Fibroblast of lung (primary cell): Measurements from ENCODE around the gene PIK3AP1. TPM values are rescaled to one million over a fixed set of nuclear protein-coding genes. Genes with fewer than 3 reads are reported as not detected.

ENCODE experiments used
- DNase-seq, 2 donors: peaks; one replicate each; pipeline versions ENCODE4 v3.0.0 to v3.0.0-alpha.2; 2010; ENCODE audit warnings: low read depth in 2 of 2
- H2AFZ ChIP-seq: 2 replicates; pipeline ENCODE4 v1.5.1; 2012; ENCODE audit warnings: low read length, control low read depth, inconsistent platforms
- H3K27ac ChIP-seq: 2 replicates; pipeline ENCODE4 v1.5.1; 2011; ENCODE audit warnings: low read length, control low read depth; ENCODE audit not compliant: insufficient read depth
- H3K27me3 ChIP-seq: 2 replicates; pipeline ENCODE4 v1.5.1; 2011; ENCODE audit warnings: mild to moderate bottlenecking, low read length; ENCODE audit not compliant: control insufficient read depth, insufficient read depth
- H3K36me3 ChIP-seq: 2 replicates; pipeline ENCODE4 v1.5.1; 2011; ENCODE audit warnings: low read length; ENCODE audit not compliant: control insufficient read depth, insufficient read depth
- H3K4me1 ChIP-seq: 2 replicates; pipeline ENCODE4 v1.5.1; 2011; ENCODE audit warnings: low read length; ENCODE audit not compliant: control insufficient read depth, insufficient read depth; ENCODE audit errors: extremely low read depth
- H3K4me2 ChIP-seq: 2 replicates; pipeline ENCODE4 v1.5.1; 2011; ENCODE audit warnings: low read length, control low read depth; ENCODE audit not compliant: insufficient read depth; ENCODE audit errors: extremely low read depth
- H3K4me3 ChIP-seq, 4 experiments: fragments of 200-600 bp in 1 of 4; sonication (generic) in 1 of 4; replicated peaks in 1 of 4; 2 replicates each; pipeline ENCODE4 v1.5.1; 2011 to 2016; ENCODE audit warnings: low read length in 4 of 4, low read depth in 3 of 4, mild to moderate bottlenecking in 3 of 4, control low read depth in 2 of 4, inconsistent platforms in 1 of 4, mixed read lengths in 1 of 4; ENCODE audit not compliant: insufficient read depth in 1 of 4; ENCODE audit errors: control extremely low read depth in 1 of 4
- H3K79me2 ChIP-seq: 2 replicates; pipeline ENCODE4 v1.5.1; 2012; ENCODE audit warnings: mild to moderate bottlenecking, low read length, inconsistent platforms; ENCODE audit not compliant: control insufficient read depth, insufficient read depth
- H3K9ac ChIP-seq: 2 replicates; pipeline ENCODE4 v1.5.1; 2011; ENCODE audit warnings: mild to moderate bottlenecking, low read length, control low read depth; ENCODE audit not compliant: insufficient read depth
- H3K9me3 ChIP-seq: 2 replicates; pipeline ENCODE4 v1.5.1; 2012; ENCODE audit warnings: low read depth, low read length; ENCODE audit not compliant: control insufficient read depth, insufficient read depth
- H4K20me1 ChIP-seq: 2 replicates; pipeline ENCODE4 v1.5.1; 2011; ENCODE audit warnings: low read length; ENCODE audit not compliant: control insufficient read depth, insufficient read depth; ENCODE audit errors: extremely low read depth
- CTCF ChIP-seq, 2 donors: IDR thresholded peaks in 1 of 2; conservative IDR thresholded peaks in 1 of 2; 1 replicate in 1 of 2; 2 replicates in 1 of 2; pipeline ENCODE4 v1.5.1; 2011 to 2012; ENCODE audit warnings: low read length in 2 of 2, control low read depth in 1 of 2, inconsistent platforms in 1 of 2, low read depth in 1 of 2, mild to moderate bottlenecking in 1 of 2
- EZH2 ChIP-seq: IDR thresholded peaks from 2 replicates; pipeline ENCODE4 v1.5.1; 2012; ENCODE audit warnings: low read length, control low read depth, mild to moderate bottlenecking; ENCODE audit errors: missing control alignments
- polyA plus RNA-seq, 2 donors: library from polyadenylated mRNA; depleted of rRNA in 1 of 2; stranded (reverse) in 1 of 2; unstranded in 1 of 2; fragments of >200 nt; gene quantifications; 2 replicates each; pipeline ENCODE4 v1.2.1, GENCODE V29; 2011 to 2012; ENCODE audit warnings: missing spikeins in 1 of 2
- total RNA-seq: library from RNA; depleted of rRNA; stranded (reverse); fragments of >200 nt; gene quantifications from 2 replicates; pipeline ENCODE4 v1.2.1, GENCODE V29; 2014

PIK3AP1 gene
- total and polyA plus RNA-seq, 2 donors (not counting 1 experiment from before 2014, with no cell fraction given) = 0.17 to 0.24 TPM

- Histone ChIP-seq H3K4me2 (no peak overlapping the region), H4K20me1 (peaks cover 5% of the 10 kb centered on the region), H2AFZ (no peak overlapping the region), H3K4me1 (peaks cover 8% of the 10 kb centered on the region), H3K4me3 (peak overlapping the region in 1 of 4 experiments; percentile 98), H3K9ac (no peak overlapping the region), H3K27me3 (no peaks in the 10 kb centered on the region), H3K9me3 (no peaks in the 10 kb centered on the region), H3K79me2 (peaks cover 75% of the 10 kb centered on the region), H3K27ac (no peak overlapping the region), H3K36me3 (no peaks in the 10 kb centered on the region)
- TF ChIP-seq EZH2 = no peak
- TF ChIP-seq CTCF (conservative IDR thresholded peaks at IDR 0.05 in 1 of 2, IDR thresholded peaks at IDR 0.05 in 1 of 2; ENCODE audit: low read depth in 1 of 2, low read length in 2 of 2) = no peak
- no peak for DNase-seq
Measured at GRCh38 chr10:96584035-96584434, 136.3 kb downstream of the PIK3AP1 start.

- Histone ChIP-seq H2AFZ (no peak overlapping the region), H3K4me1 (no peaks in the 10 kb centered on the region), H4K20me1 (peaks cover 8% of the 10 kb centered on the region), H3K36me3 (no peaks in the 10 kb centered on the region), H3K79me2 (peaks cover 95% of the 10 kb centered on the region), H3K27ac (no peak overlapping the region), H3K27me3 (no peaks in the 10 kb centered on the region), H3K4me3 (no peak overlapping the region), H3K4me2 (no peak overlapping the region), H3K9ac (no peak overlapping the region), H3K9me3 (no peaks in the 10 kb centered on the region)
- TF ChIP-seq CTCF (conservative IDR thresholded peaks at IDR 0.05 in 1 of 2, IDR thresholded peaks at IDR 0.05 in 1 of 2; ENCODE audit: low read depth in 1 of 2, low read length in 2 of 2) = no peak
- no peak for TF ChIP-seq EZH2
- DNase-seq = no peak
Measured at GRCh38 chr10:96579133-96579532, 141.2 kb downstream of the PIK3AP1 start.

- no peaks in the 10 kb centered on the region for H3K9me3 ChIP-seq
- no peaks in the 10 kb centered on the region for H3K36me3 ChIP-seq
- H2AFZ ChIP-seq = no peak overlapping the region
- H3K27ac ChIP-seq = no peak overlapping the region
- no peak for DNase-seq
- H3K9ac ChIP-seq = no peak overlapping the region
- peaks cover 8% of the 10 kb centered on the region for H4K20me1 ChIP-seq
- no peak overlapping the region for H3K4me3 ChIP-seq
- H3K27me3 ChIP-seq = no peaks in the 10 kb centered on the region
- no peaks in the 10 kb centered on the region for H3K4me1 ChIP-seq
- peaks cover 93% of the 10 kb centered on the region for H3K79me2 ChIP-seq
- TF ChIP-seq EZH2 = no peak
- TF ChIP-seq CTCF (conservative IDR thresholded peaks at IDR 0.05 in 1 of 2, IDR thresholded peaks at IDR 0.05 in 1 of 2; ENCODE audit: low read depth in 1 of 2, low read length in 2 of 2) = no peak
- no peak overlapping the region for H3K4me2 ChIP-seq
Measured at GRCh38 chr10:96578633-96579032, 141.7 kb downstream of the PIK3AP1 start.
